Activated CD8-positive, alpha-beta memory T cell treated with anti-CD3 and anti-CD28 coated beads for 4 hours (primary cell): Measurements from ENCODE around the gene UBE4A.

Experiments
- DNase-seq, 2 donors: peaks; one replicate each; pipeline ENCODE4 v3.0.0-alpha.2; 2020; ENCODE audit warnings: low read depth in 2 of 2

The UBE4A gene

DNA sequence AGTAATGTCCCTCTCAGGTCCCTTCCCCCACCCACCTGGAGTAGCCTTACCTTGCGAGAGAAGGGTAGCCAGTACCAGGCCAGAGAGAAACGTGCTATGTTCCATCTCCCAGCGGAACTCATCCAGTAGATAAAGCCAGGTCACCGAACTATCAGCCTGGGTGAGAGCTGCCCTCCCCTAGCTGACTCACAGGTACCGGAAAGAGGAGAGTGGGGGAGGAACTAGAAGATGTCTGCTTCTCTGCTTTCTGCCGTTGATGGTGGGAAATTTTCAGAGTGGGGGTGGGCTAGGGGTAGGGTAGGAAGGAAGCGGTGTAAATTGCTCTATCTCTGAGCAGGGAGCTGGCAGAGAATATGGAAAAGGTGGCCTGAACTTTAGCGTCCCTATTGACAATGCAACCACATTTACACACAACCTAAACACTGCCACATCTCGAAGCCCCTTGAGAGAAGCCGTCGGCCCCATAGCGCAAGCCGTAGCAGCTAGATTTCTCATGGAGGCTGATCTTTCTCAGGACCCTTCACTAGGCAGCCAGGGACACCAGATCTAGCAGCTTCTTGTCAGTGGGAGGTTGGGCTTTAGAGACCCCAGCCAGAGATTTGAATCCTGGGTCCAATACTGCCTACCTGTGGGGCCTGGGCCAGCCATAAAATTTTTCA, 16.8 kb upstream of the UBE4A start, which contains the start of gene CD3D:
Gene CD3D, minus strand, starts transcription at position 203 of the 659 bp plus-strand sequence. Its CDS starts 98 bp downstream, at position 105.
- peak; percentile 30 to 62 for DNase-seq

DNA sequence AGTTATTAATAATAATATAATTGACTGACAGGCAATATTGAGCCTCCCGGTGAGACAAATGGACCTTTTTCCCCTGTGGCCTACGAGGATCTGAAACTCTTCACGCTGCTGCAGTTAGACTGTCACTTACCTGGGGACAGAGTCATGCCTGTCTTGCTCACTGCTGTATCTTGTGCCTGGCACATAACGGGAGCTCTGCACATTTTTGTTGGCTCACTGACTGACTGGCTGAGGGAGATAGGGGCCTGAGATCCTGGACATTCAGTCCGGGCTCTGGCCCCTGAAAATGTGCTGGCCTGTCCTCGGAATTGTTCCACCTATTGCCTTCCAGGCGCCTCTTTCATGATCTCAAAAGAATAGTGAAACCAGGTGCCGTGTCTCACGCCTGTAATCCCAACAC, 16.2 kb upstream of the UBE4A start:
- DNase-seq: no peak

DNA sequence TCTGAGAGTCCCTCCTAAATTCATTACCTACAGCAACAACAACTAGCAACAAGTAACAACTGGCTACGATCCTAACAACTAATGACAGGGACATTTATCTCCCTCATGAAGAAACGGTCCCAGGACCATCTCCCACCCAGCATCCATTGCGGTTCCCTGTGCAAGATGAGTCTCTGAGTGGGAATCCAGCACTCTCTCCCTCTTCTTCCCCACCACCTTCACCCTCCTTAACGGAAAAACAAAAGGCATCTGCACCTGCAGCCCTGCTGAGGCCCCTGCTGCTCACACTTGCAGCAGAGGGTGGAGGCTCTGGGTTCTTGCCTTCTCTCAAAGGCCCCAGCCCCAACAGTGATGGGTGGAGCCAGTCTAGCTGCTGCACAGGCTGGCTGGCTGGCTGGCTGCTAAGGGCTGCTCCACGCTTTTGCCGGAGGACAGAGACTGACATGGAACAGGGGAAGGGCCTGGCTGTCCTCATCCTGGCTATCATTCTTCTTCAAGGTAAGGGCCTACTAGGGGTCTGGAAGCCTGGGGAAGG, 15.4 kb upstream of the UBE4A start, which contains the start of gene CD3G:
Gene CD3G, plus strand, starts transcription at position 364 of the 535 bp plus-strand sequence. Its CDS starts 80 bp downstream, at position 444.
- peak; percentile 30 to 39 for DNase-seq

DNA sequence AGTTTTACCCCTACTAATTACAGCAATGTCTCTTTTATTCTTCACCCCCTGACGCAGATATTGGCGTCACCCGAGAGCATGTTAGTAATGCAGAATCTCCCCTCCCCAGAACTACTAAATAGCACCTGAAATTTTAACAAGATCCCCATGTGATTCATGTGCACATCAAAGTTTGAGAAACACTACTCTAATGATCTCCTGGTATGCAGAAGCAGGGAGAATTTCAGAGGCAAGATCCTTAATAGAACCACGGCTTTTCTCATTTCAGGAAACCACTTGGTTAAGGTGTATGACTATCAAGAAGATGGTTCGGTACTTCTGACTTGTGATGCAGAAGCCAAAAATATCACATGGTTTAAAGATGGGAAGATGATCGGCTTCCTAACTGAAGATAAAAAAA, 9.9 kb upstream of the UBE4A start:
- no peak for DNase-seq

DNA sequence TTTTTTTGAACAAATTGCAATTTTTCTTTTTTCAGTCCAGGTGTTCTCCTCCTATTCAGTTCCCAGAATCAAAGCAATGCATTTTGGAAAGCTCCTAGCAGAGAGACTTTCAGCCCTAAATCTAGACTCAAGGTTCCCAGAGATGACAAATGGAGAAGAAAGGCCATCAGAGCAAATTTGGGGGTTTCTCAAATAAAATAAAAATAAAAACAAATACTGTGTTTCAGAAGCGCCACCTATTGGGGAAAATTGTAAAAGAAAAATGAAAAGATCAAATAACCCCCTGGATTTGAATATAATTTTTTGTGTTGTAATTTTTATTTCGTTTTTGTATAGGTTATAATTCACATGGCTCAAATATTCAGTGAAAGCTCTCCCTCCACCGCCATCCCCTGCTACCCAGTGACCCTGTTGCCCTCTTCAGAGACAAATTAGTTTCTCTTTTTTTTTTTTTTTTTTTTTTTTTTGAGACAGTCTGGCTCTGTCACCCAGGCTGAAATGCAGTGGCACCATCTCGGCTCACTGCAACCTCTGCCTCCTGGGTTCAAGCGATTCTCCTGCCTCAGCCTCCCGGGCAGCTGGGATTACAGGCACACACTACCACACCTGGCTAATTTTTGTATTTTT, 6.2 kb upstream of the UBE4A start:
- DNase-seq: no peak

DNA sequence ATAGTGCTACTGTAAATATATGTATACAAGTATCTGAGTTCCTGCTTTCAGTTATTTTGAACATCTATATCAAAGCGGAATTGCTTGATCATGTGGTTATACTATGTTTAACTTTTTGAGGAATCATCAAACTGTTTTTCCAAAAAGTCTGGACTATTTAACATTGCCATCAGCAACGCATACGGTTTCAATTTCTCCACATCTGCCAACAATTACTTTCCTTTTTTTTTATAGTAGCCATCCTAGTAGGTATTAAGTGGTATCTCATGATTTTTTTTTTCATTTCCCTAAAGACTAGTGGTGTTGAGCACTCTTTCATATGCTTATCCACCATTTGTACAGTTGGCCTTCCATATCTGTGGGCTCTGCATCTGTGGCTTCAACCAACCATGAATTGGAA, 1.3 kb upstream of the UBE4A start:
- DNase-seq: no peak

DNA sequence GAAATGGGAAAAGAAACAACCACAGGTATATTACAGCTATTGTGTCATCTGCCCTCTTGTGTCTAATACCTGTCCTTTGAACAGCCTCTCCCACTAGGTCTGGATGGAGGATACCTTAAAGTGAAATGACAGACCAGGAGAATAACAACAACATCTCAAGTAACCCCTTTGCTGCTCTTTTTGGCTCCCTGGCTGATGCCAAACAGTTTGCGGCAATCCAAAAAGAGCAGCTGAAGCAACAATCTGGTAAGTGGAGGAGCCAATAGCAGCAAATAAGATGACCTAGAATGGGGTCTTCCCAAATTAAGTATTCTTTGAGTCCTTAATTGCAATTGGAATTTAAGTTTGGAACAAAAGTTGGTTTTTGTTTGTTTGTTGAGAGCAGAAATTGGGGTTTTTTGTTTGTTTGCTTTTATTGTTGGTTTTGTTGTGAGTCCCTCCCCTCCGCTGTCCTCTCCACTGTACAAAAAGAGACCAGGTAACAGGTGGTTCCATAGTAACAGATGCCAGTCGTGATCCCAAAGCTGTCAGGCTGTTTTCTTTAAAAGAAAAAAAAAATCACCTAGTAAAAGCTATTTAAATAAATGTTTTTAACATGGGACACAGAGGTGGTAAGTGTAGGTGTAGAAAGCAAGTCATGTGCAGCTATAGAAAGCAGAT, 5.7 kb downstream of the UBE4A start:
- DNase-seq: no peak

DNA sequence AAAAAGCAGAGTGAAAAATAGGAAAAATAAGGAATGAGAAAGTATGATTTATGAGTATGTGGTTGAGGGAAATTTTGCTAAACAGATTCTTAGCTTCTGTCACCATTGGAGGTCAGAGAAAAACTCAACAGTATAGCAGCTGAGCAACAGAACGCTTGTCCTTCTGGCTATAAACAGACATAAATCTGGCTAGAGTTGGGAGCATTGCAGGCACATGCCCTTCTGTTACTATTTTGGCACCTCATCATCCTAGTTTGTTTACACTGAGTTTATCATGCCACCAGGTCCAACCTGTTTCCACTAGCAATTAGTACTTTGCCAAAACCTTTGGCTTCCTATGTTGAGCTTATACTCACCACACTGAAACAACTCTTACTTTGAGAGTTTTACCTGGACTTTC, 6.9 kb downstream of the UBE4A start:
- no peak for DNase-seq

DNA sequence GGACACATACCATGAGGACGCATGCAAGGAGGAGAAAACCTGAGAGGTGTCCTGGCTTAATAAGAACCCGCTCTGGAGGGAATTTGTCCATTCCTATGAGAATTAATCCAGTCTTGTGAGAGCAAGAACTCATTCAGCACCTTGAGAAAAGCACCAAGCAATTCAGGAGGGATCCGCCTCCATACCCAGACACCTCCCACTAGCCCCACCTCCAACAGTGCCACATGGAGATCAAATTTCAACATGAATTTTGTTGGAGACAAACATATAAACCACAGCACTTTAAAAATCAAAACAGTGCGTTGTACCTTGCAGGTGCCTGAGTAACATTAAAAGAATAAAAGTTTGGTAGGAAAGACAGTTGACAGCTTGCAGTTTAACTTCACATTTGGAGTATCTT, 11.4 kb downstream of the UBE4A start:
- DNase-seq: no peak

DNA sequence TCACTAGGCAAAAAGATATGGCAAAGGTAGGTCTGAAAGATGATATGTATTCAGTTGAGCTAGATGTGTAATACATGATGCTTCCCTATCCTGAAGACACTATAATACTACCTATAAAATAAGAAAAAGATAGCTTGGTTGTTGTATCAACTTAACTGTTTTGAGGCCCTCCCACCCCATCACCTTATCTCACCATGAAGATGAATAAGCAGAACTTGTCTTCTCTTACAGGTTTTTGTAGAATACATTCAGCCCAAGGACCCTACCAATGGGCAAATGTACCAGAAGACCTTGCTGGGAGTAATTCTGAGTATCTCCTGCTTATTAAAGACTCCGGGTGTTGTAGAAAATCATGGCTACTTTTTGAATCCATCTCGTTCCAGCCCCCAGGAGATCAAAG, 13.9 kb downstream of the UBE4A start:
- DNase-seq: no peak

DNA sequence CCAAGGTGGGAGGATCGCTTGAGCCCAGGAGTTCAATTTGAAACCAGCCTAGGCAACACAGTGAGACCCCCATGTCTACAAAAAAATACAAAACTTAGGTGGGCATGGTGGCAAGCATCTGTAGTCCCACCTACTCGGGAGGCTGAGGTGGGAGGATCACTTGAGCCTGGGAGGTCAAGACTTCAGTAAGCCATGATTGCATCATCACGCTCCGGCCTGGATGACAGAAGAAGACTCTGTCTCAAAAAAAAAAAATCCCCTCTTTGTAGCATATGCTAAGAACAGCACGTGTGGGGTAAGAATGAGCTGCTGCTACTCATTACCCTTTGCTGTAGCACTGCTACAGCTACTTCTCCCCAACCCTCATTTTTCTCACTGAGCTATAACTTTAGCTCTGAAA, 14.5 kb downstream of the UBE4A start:
- no peak for DNase-seq

DNA sequence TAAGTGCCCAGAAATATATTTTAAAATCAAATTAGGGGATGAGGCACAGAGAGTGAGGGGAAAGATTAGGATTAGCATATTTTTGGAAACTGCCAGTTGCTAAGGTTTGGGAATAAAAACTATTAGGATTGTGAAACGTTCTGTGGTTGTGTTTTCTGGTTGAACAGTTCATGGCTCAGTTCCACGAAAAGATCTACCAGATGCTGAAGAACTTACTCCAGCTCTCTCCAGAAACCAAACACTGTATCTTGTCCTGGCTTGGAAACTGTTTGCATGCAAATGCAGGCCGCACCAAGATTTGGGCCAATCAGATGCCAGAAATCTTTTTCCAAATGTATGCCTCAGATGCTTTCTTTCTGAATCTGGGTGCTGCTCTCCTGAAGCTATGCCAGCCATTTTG, 15.3 kb downstream of the UBE4A start:
- DNase-seq: no peak

DNA sequence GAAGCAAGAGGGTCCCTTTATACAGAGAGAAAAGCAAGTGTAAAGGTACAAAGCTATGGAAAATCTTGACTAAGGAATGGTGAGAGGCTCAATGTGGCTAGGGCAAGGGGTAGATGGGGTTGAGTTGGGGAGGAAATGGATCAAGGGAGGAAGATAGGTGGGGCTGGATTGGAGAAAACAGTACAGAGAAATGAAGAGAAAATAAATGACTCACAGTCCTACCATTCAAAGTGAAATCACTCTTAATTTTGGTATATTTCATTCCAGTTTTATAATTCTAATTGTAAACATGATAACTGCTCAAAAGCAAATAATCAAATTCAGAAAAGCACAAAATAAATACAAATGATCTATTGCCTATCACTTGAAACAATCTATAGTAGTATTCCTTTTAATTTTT, 16.6 kb downstream of the UBE4A start:
- DNase-seq: no peak

DNA sequence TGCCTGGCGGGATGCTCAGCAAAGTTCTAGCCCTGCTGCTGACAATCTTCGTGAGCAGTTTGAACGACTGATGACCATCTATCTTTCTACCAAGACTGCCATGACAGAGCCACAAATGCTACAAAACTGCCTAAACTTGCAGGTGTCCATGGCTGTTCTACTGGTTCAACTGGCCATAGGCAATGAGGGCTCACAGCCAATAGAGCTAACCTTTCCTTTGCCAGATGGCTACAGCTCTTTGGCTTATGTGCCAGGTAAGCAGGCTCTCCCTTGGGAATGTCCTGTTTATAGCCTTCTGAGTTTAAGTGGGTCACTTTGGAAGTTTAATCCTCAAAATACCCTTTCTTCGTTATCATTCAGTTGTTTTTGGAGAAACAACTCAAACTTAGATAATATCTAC, 20.1 kb downstream of the UBE4A start:
- DNase-seq: no peak

DNA sequence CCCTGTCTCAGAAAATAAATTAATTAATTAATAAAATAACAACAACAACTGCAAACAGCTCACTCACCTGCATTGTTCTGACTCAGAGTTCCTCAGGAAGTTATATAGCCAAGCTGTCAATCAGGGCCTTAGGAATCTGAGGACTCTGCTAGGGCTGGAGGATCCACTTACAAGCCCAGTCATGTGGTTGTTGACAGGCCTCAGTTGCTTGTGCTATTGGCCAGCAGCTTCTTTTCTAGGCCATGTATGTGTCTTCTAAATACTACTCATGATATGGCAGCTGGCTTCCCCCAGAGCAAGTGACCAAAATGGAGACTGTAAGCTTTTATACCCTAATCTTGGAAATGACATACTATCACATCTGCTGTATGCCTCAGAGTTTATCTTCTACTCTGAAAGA, 21.2 kb downstream of the UBE4A start:
- DNase-seq: no peak

DNA sequence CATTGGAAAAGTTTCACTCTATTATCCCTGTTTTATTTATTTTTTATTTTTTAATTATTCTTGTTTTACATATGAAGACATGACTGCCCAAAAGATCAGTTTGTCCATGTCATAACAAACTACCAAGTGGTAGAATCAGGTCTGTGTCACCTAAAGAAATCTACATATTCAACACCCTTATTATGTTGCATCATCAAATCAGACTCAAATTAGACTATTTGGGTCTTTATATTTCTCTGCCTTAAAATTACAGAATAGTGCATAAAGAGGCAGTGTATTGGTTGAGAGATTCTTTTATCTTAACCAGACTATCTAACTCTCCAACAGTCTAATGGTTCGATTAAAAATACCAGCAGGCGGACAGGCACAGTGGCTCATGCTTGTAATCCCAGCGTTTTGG, 23.6 kb downstream of the UBE4A start:
- DNase-seq: no peak

DNA sequence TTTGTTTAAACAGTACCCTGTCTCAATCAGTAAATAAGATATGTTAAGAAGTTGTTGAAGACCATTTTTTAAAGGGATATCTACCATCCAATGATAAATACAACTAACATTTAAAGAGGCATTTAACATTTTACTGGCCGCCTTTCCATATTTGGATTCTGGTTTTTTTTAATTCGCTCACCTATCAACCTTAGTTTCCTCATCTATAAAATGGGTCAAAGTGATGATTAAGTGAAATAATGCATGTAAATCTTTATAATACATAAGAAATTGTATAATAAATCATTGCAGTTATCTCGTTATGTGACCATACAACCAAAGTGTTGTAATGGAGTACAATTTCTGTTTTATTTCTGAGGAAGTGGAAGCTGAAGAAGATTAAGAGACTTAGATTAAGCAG, 24.3 kb downstream of the UBE4A start:
- no peak for DNase-seq

DNA sequence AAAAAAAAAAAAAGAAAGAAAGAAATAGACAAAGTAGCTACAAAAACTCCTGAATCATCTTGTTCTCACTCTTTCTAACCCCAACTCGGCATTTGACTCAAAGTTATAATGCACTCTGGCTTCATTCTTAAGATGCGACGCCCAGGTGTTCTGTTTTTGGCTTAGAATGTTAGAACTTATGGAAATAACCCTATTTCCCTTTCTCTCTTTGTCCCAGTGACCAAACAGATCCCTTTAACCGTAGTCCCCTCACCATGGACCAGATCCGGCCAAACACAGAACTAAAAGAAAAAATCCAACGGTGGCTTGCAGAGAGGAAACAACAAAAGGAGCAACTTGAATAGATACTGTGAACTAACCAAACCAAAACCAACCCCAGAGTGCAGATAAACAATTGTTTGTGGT, 36.7 kb downstream of the UBE4A start:
- no peak for DNase-seq

DNA sequence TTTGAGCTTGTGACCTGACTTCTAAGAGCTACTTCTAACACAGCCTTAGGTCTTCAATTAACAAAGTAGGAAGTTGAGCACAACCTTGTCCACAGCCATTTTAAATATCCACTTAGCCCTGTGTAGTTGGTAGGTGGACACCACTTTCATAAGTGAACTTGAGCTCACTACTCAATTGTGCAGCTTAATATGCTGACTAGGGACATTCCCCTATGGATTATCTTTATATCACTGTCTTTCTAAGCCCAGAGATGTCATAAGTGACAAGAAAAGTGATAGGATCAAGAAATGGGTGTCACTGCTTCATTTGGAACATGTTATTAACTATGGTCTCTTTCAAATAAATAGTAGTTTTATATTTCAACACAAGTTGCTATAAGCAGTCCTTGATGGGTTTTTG, 38.0 kb downstream of the UBE4A start:
- no peak for DNase-seq

DNA sequence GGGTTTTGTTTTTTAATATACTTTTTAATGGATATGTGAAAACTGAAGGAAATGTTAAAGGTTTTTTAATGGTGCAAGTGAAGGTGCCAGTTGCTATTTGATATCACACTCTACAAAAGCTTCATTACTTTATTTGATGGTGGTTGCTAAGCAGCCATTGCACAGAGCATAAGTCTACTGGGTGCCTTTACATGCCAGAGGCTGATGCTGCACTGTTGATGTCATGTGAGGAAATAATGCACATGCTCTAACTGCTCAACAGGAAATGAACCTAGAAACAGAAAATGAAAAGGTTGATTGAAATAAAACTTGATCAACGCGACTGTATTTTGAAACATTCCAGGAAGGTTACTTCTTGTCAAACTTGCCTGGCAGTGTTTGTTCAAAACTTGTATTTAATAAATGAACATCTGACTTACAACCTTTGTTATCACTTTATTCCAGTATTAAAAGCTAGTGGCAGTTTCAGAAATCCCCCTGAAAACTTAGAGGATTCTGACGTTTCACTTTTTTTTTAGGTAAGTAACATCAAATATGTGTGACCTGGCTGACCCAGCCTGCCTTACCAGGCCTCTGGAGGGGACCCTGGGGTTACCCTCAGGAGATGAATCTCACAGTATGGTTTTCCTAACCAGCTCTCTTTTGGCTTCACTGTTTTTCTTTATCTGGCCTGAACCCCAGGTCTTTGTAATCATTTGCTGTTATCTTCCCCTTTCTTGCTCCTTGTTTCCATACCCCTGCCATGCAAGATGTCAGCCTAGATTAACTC, 39.6 kb downstream of the UBE4A start:
- peak in 1 of 2 donors; percentile 6 for DNase-seq

DNA sequence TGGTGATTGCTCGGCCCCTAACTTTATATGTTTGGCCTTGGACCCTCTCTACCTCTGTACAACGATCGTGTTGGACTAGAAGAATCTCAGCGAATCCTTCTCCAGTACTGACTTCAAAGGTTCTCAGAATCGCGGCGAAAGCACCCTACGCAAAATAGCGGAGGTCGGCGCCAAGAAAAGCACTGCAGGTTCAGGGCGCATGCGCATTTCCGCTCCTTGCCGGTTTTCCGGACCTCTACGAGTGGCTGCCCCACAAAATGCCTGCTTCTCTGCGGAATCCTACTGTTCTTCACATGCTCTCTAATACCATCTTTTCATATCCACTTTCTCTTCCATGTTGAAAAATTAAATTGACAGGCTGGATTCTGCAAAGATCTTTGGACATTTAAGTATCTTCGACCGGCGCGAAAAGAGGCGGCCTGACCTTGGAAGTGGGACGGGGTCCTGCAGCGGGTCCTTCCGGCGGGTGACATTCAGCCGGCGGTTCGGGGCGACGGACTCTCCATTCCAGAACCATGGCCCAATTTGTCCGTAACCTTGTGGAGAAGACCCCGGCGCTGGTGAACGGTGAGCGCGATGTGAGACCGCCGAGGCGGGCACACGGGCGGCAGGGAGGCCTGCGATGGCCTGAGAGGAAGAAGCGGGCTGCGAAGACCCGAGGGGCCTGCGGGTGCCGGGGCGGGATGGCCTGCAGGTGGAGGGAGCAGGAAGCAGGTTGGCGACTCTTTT, 41.9 kb downstream of the UBE4A start, which contains the start of gene ATP5MG:
Gene ATP5MG, plus strand, starts transcription at position 456 of the 729 bp plus-strand sequence. Its CDS starts 60 bp downstream, at position 516.
- DNase-seq: peak; percentile 83 to 88
